ENCODE data around the gene EDC4. TPM values are rescaled to one million over a fixed set of nuclear protein-coding genes. Genes with fewer than 3 reads are reported as not detected.

The EDC4 gene
- total and polyA plus RNA-seq, 9 of the 15 experiments (the other 6 are each of a cell fraction or from before 2014, with no cell fraction given) = 1.1 to 131 (median 74.0) TPM

- TF ChIP-seq ZNF586 (CRISPR knock-in tag; conservative IDR thresholded peaks at IDR 0.05) (no peak), LARP7 (IDR thresholded peaks at IDR 0.05) (no peak), MED1 (CRISPR knock-in tag; IDR thresholded peaks at IDR 0.05; ENCODE audit: borderline replicate concordance) (no peak), ZNF778 (CRISPR knock-in tag; IDR thresholded peaks at IDR 0.05) (no peak), FOSL1 (tag; conservative IDR thresholded peaks at IDR 0.05) (peak; percentile 33; the same call in 1 of the 2 replicates), ZNF551 (CRISPR knock-in tag; IDR thresholded peaks at IDR 0.05) (no peak), SMARCA4 (IDR thresholded peaks at IDR 0.05) (no peak), NFATC3 (IDR thresholded peaks at IDR 0.05) (no peak), CBX5 (IDR thresholded peaks at IDR 0.05; ENCODE audit: borderline replicate concordance, low read depth) (no peak), RAD51 (IDR thresholded peaks at IDR 0.05; ENCODE audit: borderline replicate concordance, low read depth) (no peak), NR2C1 (IDR thresholded peaks at IDR 0.05) (peak; percentile 59), NR2C1 (tag; IDR thresholded peaks at IDR 0.05) (peak; percentile 76), PBX2 (CRISPR knock-in tag; IDR thresholded peaks at IDR 0.05; ENCODE audit: low read depth) (no peak), PBX2 (tag; conservative IDR thresholded peaks at IDR 0.05; ENCODE audit: low read depth) (no peak), ZNF695 (CRISPR knock-in tag; IDR thresholded peaks at IDR 0.05) (no peak), ZNF124 (CRISPR knock-in tag; IDR thresholded peaks at IDR 0.05) (no peak), ZBTB7A (IDR thresholded peaks at IDR 0.05; ENCODE audit: borderline replicate concordance, control insufficient read depth, low read depth, low read length) (peak; percentile 73; the same call in 1 of the 2 replicates), PHF8 (IDR thresholded peaks at IDR 0.05; ENCODE audit: borderline replicate concordance, low read length) (peak; percentile 65; the same call in 1 of the 2 replicates), MTA3 (IDR thresholded peaks at IDR 0.05; ENCODE audit: borderline replicate concordance) (no peak), RBM17 (IDR thresholded peaks at IDR 0.05; ENCODE audit: borderline replicate concordance, low read depth, low read length) (no peak)
- TF ChIP-seq, protein P1, sequence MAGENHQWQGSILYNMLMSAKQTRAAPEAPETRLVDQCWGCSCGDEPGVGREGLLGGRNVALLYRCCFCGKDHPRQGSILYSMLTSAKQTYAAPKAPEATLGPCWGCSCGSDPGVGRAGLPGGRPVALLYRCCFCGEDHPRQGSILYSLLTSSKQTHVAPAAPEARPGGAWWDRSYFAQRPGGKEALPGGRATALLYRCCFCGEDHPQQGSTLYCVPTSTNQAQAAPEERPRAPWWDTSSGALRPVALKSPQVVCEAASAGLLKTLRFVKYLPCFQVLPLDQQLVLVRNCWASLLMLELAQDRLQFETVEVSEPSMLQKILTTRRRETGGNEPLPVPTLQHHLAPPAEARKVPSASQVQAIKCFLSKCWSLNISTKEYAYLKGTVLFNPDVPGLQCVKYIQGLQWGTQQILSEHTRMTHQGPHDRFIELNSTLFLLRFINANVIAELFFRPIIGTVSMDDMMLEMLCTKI (IDR thresholded peaks at IDR 0.05; ENCODE audit: partially characterized antibody) = no peak
- TF ChIP-seq, protein P2, sequence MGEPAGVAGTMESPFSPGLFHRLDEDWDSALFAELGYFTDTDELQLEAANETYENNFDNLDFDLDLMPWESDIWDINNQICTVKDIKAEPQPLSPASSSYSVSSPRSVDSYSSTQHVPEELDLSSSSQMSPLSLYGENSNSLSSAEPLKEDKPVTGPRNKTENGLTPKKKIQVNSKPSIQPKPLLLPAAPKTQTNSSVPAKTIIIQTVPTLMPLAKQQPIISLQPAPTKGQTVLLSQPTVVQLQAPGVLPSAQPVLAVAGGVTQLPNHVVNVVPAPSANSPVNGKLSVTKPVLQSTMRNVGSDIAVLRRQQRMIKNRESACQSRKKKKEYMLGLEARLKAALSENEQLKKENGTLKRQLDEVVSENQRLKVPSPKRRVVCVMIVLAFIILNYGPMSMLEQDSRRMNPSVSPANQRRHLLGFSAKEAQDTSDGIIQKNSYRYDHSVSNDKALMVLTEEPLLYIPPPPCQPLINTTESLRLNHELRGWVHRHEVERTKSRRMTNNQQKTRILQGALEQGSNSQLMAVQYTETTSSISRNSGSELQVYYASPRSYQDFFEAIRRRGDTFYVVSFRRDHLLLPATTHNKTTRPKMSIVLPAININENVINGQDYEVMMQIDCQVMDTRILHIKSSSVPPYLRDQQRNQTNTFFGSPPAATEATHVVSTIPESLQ (CRISPR knock-in tag; IDR thresholded peaks at IDR 0.05) = no peak
- TF ChIP-seq, protein P3, sequence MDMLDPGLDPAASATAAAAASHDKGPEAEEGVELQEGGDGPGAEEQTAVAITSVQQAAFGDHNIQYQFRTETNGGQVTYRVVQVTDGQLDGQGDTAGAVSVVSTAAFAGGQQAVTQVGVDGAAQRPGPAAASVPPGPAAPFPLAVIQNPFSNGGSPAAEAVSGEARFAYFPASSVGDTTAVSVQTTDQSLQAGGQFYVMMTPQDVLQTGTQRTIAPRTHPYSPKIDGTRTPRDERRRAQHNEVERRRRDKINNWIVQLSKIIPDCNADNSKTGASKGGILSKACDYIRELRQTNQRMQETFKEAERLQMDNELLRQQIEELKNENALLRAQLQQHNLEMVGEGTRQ (CRISPR knock-in tag; IDR thresholded peaks at IDR 0.05) = no peak; the same call in 1 of the 2 replicates
Measured at GRCh38 chr16:67841816-67842508, 30.9 kb upstream of the EDC4 start, which contains the start of gene THAP11 (continued).
